ENCODE data around the gene CEP72. TPM values are rescaled to one million over a fixed set of nuclear protein-coding genes. Genes with fewer than 3 reads are reported as not detected.

Gene CEP72
- total and polyA plus RNA-seq, 2 donors (not counting 1 experiment from before 2014, with no cell fraction given) = 7.7 to 32.9 TPM

DNA sequence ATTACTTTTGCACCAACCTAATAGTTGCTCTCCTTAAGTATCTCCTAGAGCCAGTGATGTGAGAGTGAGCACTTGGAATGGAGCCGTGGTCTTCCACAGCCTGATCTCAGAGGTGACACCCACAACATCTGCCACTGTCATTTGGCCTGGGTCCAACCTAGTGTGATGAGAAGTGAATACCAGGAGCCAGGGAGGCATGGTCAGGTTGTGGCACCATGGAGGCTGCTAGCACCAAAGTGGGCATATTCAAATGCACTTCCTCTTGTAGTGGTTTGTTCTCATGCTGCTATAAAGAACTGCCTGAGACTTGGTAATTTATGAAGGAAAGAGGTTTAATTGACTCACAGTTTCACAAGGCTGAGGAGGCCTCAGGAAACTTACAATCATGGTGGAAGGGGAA, 22.6 kb upstream of the CEP72 start:
- Histone ChIP-seq H3K9ac (ENCODE audit: low read length) (no peak overlapping the region), H3K36me3 (replicated peaks in 1 of 2; ENCODE audit: control extremely low read depth in 1 of 2, control insufficient read depth in 1 of 2, extremely low read depth in 1 of 2, insufficient read depth in 2 of 2, low read length in 1 of 2) (no peaks in the 10 kb centered on the region), H2AFZ (ENCODE audit: insufficient read depth, low read depth, low read length, poor library complexity, severe bottlenecking) (no peak overlapping the region), H3K27ac (ENCODE audit: low read length in 2 of 2) (no peak overlapping the region), H3K4me1 (ENCODE audit: control insufficient read depth in 2 of 2, insufficient read depth in 2 of 2, low read length in 2 of 2) (no peaks in the 10 kb centered on the region), H3K4me3 (ENCODE audit: control extremely low read depth in 1 of 5, extremely low read depth in 1 of 5, insufficient read depth in 1 of 5, low read depth in 2 of 5, low read length in 4 of 5) (no peak overlapping the region), H3K9me3 (ENCODE audit: control extremely low read depth in 1 of 3, control insufficient read depth in 2 of 3, insufficient read depth in 1 of 3, low read length in 2 of 3) (peaks cover 0 to 10% (median 3%) of the 10 kb centered on the region in 3 donors), H3K4me2 (replicated peaks; ENCODE audit: low read depth, low read length, poor library complexity, severe bottlenecking) (no peak overlapping the region), H3K27me3 (replicated peaks in 1 of 4; ENCODE audit: control extremely low read depth in 1 of 4, control insufficient read depth in 3 of 4, insufficient read depth in 4 of 4, low read length in 3 of 4) (peaks cover 0 to 26% (median 14%) of the 10 kb centered on the region in 4 experiments), H3K79me2 (ENCODE audit: control insufficient read depth, insufficient read depth, low read length) (no peaks in the 10 kb centered on the region), H4K20me1 (ENCODE audit: control insufficient read depth, insufficient read depth, low read length, poor library complexity, severe bottlenecking) (no peaks in the 10 kb centered on the region)
- DNase-seq (no peak), ATAC-seq (ENCODE audit: low read depth) (no peak)
- ChIA-PET CTCF (no interaction called here), POLR2A (no interaction called here)
- TF ChIP-seq, protein P1, sequence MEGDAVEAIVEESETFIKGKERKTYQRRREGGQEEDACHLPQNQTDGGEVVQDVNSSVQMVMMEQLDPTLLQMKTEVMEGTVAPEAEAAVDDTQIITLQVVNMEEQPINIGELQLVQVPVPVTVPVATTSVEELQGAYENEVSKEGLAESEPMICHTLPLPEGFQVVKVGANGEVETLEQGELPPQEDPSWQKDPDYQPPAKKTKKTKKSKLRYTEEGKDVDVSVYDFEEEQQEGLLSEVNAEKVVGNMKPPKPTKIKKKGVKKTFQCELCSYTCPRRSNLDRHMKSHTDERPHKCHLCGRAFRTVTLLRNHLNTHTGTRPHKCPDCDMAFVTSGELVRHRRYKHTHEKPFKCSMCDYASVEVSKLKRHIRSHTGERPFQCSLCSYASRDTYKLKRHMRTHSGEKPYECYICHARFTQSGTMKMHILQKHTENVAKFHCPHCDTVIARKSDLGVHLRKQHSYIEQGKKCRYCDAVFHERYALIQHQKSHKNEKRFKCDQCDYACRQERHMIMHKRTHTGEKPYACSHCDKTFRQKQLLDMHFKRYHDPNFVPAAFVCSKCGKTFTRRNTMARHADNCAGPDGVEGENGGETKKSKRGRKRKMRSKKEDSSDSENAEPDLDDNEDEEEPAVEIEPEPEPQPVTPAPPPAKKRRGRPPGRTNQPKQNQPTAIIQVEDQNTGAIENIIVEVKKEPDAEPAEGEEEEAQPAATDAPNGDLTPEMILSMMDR (IDR thresholded peaks at IDR 0.05) = no peak
- TF ChIP-seq EZH2 (IDR thresholded peaks at IDR 0.05; ENCODE audit: borderline replicate concordance, insufficient read depth, low read depth, low read length, poor library complexity, severe bottlenecking) = no peak
- H3K27ac Mint-ChIP-seq = no peak overlapping the region
- intact Hi-C loops (cut with micrococcal nuclease) = no loop called here
- H3K27me3 Mint-ChIP-seq = peaks cover 38% of the 10 kb centered on the region
- H3K4me3 Mint-ChIP-seq = no peak overlapping the region
- H3K4me1 Mint-ChIP-seq = no peaks in the 10 kb centered on the region
- WGBS (ENCODE audit: insufficient coverage) = no CpG with 5 or more reads among the region's 1 CpG
- peaks cover 5% of the 10 kb centered on the region for H3K9me3 Mint-ChIP-seq (ENCODE audit: insufficient read depth)

DNA sequence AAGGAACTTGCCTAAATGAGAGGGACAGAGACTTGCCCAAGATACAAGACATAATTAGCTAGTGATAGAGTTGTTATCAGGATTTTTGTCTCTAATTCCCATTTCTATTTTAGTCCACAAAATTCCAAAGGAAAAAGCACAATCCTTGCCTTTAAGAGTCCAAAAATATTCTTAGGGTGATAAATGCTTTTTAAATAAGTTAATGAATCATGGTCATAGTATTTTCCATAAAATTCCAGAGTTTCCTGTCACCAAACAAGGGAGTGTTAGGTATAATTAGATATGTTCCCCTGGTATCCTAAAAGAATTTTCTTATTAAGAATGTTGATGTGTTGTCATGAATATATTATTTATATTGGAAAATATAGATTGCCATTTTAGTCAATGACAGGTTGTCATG, 21.8 kb upstream of the CEP72 start:
- ChIA-PET CTCF (no interaction called here), POLR2A (no interaction called here)
- no peaks in the 10 kb centered on the region for H3K4me1 Mint-ChIP-seq
- no peak overlapping the region for H3K27ac Mint-ChIP-seq
- peaks cover 0 to 27% (median 15%) of the 10 kb centered on the region in 4 experiments for H3K27me3 ChIP-seq (replicated peaks in 1 of 4; ENCODE audit: control extremely low read depth in 1 of 4, control insufficient read depth in 3 of 4, insufficient read depth in 4 of 4, low read length in 3 of 4)
- no peak overlapping the region for H3K4me2 ChIP-seq (replicated peaks; ENCODE audit: low read depth, low read length, poor library complexity, severe bottlenecking)
- no peak overlapping the region for H2AFZ ChIP-seq (ENCODE audit: insufficient read depth, low read depth, low read length, poor library complexity, severe bottlenecking)
- no peaks in the 10 kb centered on the region for H3K4me1 ChIP-seq (ENCODE audit: control insufficient read depth in 2 of 2, insufficient read depth in 2 of 2, low read length in 2 of 2)
- ATAC-seq (ENCODE audit: low read depth) (no peak), DNase-seq (no peak)
- no peaks in the 10 kb centered on the region for H3K36me3 ChIP-seq (replicated peaks in 1 of 2; ENCODE audit: control extremely low read depth in 1 of 2, control insufficient read depth in 1 of 2, extremely low read depth in 1 of 2, insufficient read depth in 2 of 2, low read length in 1 of 2)
- no peaks in the 10 kb centered on the region for H3K79me2 ChIP-seq (ENCODE audit: control insufficient read depth, insufficient read depth, low read length)
- H3K9me3 ChIP-seq (ENCODE audit: control extremely low read depth in 1 of 3, control insufficient read depth in 2 of 3, insufficient read depth in 1 of 3, low read length in 2 of 3) = peaks cover 0 to 10% (median 3%) of the 10 kb centered on the region in 3 donors
- H4K20me1 ChIP-seq (ENCODE audit: control insufficient read depth, insufficient read depth, low read length, poor library complexity, severe bottlenecking) = no peaks in the 10 kb centered on the region
- no peak overlapping the region for H3K4me3 Mint-ChIP-seq
- H3K9ac ChIP-seq (ENCODE audit: low read length) = no peak overlapping the region
- H3K4me3 ChIP-seq (ENCODE audit: control extremely low read depth in 1 of 5, extremely low read depth in 1 of 5, insufficient read depth in 1 of 5, low read depth in 2 of 5, low read length in 4 of 5) = no peak overlapping the region
- H3K27me3 Mint-ChIP-seq = peaks cover 43% of the 10 kb centered on the region
- intact Hi-C loops (cut with micrococcal nuclease) = no loop called here
- no peak for TF ChIP-seq EZH2 (IDR thresholded peaks at IDR 0.05; ENCODE audit: borderline replicate concordance, insufficient read depth, low read depth, low read length, poor library complexity, severe bottlenecking)
- TF ChIP-seq, protein P1 (IDR thresholded peaks at IDR 0.05) = no peak
- H3K27ac ChIP-seq (ENCODE audit: low read length in 2 of 2) = no peak overlapping the region
- H3K9me3 Mint-ChIP-seq (ENCODE audit: insufficient read depth) = peaks cover 5% of the 10 kb centered on the region

Data from B cell (primary cell).